Measurements from ENCODE around the gene ADGB.

DNA sequence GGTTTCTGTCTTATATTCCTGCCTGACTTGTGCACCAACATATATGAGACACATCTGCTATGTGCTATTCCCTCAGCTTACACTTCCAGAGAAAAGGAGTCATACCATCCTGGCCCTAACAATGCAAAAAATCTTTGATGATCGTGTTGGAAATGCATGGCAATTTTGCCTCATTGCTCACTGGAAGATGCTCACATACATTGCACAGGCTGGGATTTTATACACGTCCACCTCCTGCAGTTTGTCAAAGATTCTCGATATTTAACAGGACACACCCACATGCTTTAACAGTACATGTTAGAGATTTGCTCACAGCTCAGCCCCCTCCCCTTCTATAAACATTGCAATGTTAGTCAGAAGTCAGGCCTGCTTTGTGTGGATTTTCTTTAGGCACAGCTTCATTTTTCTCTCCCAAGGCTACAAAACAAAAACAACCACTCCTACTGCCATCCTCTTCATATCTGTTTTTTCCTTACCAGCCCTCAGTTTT is 66.1 kb downstream of the ADGB start:
- TF ChIP-seq POLR2AphosphoS5 (IDR thresholded peaks at IDR 0.05; ENCODE audit: low read depth, low read length), result no peak
- no peak for TF ChIP-seq POLR2A (IDR thresholded peaks at IDR 0.05; ENCODE audit: low read depth, low read length)

All from GM12892 (cell line).